DND-41 (cell line): Measurements from ENCODE around the gene TOM1L1.

Experiments
- ATAC-seq: fragments of 200-7000 bp; cut with Tn5 transposase; 3 replicates; pipeline ENCODE4 v1.9.1; 2021; ENCODE audit warnings: low read depth; ENCODE audit not compliant: insufficient read depth
- DNase-seq: peaks from one replicate; pipeline ENCODE4 v3.0.0-alpha.2; 2020
- H2AFZ ChIP-seq: 2 replicates; pipeline ENCODE4 v1.6.0; 2012; ENCODE audit warnings: low read depth, low read length
- H3K27ac ChIP-seq: 2 replicates; pipeline ENCODE4 v1.5.1; 2012; ENCODE audit warnings: low read length, inconsistent platforms
- H3K27me3 ChIP-seq: fragments of 200-600 bp; sonication (generic); 2 replicates; pipeline ENCODE4 v1.6.0; 2012; ENCODE audit warnings: low read length, mild to moderate bottlenecking, inconsistent platforms; ENCODE audit not compliant: insufficient read depth, poor library complexity
- H3K36me3 ChIP-seq: 2 replicates; pipeline ENCODE4 v1.5.1; 2012; ENCODE audit warnings: low read length, inconsistent platforms; ENCODE audit not compliant: insufficient read depth
- H3K4me1 ChIP-seq: 2 replicates; pipeline ENCODE4 v1.5.1; 2012; ENCODE audit warnings: mild to moderate bottlenecking, low read length; ENCODE audit not compliant: insufficient read depth
- H3K4me2 ChIP-seq: 2 replicates; pipeline ENCODE4 v1.6.0; 2012; ENCODE audit warnings: mild to moderate bottlenecking, moderate library complexity, low read length, inconsistent platforms; ENCODE audit not compliant: insufficient read depth
- H3K4me3 ChIP-seq, 2 experiments: fragments of 200-600 bp in 1 of 2; shearing (Covaris generic) in 1 of 2; 2 replicates each; pipeline ENCODE4 v1.5.1; 2012 to 2016; ENCODE audit warnings: inconsistent platforms in 2 of 2, low read length in 2 of 2, mild to moderate bottlenecking in 2 of 2, low read depth in 1 of 2, moderate library complexity in 1 of 2
- H3K79me2 ChIP-seq: 2 replicates; pipeline ENCODE4 v1.6.0; 2012; ENCODE audit warnings: low read length, inconsistent platforms; ENCODE audit not compliant: insufficient read depth
- H3K9ac ChIP-seq: 2 replicates; pipeline ENCODE4 v1.6.0; 2012; ENCODE audit warnings: low read depth, mild to moderate bottlenecking, inconsistent platforms, low read length, moderate library complexity
- H3K9me3 ChIP-seq: 2 replicates; pipeline ENCODE4 v1.5.1; 2012; ENCODE audit warnings: low read length, moderate library complexity, mild to moderate bottlenecking, inconsistent platforms; ENCODE audit not compliant: insufficient read depth, severe bottlenecking
- H4K20me1 ChIP-seq: 2 replicates; pipeline ENCODE4 v1.6.0; 2012; ENCODE audit warnings: low read length; ENCODE audit not compliant: insufficient read depth
- EZH2 ChIP-seq: IDR thresholded peaks from 3 replicates; pipeline ENCODE4 v1.6.1; 2012; ENCODE audit warnings: borderline replicate concordance, low read depth, mild to moderate bottlenecking, moderate library complexity, low read length, inconsistent platforms; ENCODE audit not compliant: severe bottlenecking
- TF ChIP-seq, protein P1 (sequence below): IDR thresholded peaks from 2 replicates; pipeline ENCODE4 v1.5.1; 2012; ENCODE audit warnings: borderline replicate concordance, low read length, moderate library complexity, mild to moderate bottlenecking; ENCODE audit not compliant: poor library complexity, severe bottlenecking; ENCODE audit errors: extremely low read depth

The TOM1L1 gene

DNA sequence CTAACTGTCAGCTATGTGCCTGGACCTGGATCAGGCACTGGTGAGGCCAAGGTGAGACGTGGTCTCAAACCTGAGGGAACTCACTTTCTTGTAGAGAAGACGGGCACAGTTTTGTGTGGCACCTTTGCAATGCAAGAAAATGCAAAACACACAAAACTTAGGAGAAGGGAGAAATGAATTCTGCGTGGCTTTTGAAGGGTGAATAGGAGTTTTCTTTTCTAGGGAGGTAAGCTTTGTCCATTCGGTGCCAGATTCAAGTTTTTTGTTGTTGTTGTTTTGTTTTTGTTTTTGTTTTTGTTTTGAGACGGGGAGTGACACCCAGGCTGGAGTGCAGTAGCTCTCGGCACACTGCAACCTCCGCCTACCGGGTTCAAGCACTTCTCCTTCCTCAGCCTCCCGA, 1.4 kb downstream of the TOM1L1 start:
- H3K9ac ChIP-seq = no peak overlapping the region
- ATAC-seq (no peak), DNase-seq (no peak)
- no peak overlapping the region for H3K4me3 ChIP-seq
- H3K27ac ChIP-seq = no peak overlapping the region
- no peak overlapping the region for H2AFZ ChIP-seq
- no peaks in the 10 kb centered on the region for H3K36me3 ChIP-seq
- no peaks in the 10 kb centered on the region for H3K4me1 ChIP-seq
- no peaks in the 10 kb centered on the region for H3K27me3 ChIP-seq
- H3K4me2 ChIP-seq = no peak overlapping the region
- H3K9me3 ChIP-seq = no peaks in the 10 kb centered on the region
- H4K20me1 ChIP-seq = no peaks in the 10 kb centered on the region
- TF ChIP-seq EZH2 = no peak
- TF ChIP-seq, protein P1, sequence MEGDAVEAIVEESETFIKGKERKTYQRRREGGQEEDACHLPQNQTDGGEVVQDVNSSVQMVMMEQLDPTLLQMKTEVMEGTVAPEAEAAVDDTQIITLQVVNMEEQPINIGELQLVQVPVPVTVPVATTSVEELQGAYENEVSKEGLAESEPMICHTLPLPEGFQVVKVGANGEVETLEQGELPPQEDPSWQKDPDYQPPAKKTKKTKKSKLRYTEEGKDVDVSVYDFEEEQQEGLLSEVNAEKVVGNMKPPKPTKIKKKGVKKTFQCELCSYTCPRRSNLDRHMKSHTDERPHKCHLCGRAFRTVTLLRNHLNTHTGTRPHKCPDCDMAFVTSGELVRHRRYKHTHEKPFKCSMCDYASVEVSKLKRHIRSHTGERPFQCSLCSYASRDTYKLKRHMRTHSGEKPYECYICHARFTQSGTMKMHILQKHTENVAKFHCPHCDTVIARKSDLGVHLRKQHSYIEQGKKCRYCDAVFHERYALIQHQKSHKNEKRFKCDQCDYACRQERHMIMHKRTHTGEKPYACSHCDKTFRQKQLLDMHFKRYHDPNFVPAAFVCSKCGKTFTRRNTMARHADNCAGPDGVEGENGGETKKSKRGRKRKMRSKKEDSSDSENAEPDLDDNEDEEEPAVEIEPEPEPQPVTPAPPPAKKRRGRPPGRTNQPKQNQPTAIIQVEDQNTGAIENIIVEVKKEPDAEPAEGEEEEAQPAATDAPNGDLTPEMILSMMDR = no peak
- H3K79me2 ChIP-seq = no peaks in the 10 kb centered on the region

DNA sequence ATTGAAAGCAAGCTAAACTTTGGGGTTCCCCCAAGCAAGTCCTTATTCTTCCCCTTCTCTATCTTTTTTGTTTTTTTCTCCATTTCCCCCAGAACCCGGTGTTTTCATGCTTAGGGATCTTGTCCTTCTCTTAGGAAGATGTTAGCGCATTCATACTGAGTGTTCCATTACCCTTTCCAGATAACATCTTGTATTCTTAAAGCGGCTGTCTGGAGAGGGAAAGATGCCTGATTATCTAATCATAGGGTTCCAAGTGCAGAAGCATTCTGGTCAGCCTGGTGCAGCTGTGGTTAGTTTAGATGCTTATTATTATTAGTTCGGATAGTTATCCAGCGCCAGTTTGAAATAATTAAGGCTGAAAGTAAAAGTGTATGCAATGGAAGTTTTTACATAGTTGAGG, 2.0 kb downstream of the TOM1L1 start:
- Histone ChIP-seq H3K9ac (no peak overlapping the region), H3K4me1 (no peaks in the 10 kb centered on the region), H4K20me1 (no peaks in the 10 kb centered on the region), H3K4me3 (no peak overlapping the region), H2AFZ (no peak overlapping the region), H3K9me3 (no peaks in the 10 kb centered on the region), H3K79me2 (no peaks in the 10 kb centered on the region), H3K36me3 (no peaks in the 10 kb centered on the region), H3K27ac (no peak overlapping the region), H3K4me2 (no peak overlapping the region), H3K27me3 (no peaks in the 10 kb centered on the region)
- DNase-seq (no peak), ATAC-seq (no peak)
- TF ChIP-seq, protein P1 = no peak
- TF ChIP-seq EZH2 = no peak

DNA sequence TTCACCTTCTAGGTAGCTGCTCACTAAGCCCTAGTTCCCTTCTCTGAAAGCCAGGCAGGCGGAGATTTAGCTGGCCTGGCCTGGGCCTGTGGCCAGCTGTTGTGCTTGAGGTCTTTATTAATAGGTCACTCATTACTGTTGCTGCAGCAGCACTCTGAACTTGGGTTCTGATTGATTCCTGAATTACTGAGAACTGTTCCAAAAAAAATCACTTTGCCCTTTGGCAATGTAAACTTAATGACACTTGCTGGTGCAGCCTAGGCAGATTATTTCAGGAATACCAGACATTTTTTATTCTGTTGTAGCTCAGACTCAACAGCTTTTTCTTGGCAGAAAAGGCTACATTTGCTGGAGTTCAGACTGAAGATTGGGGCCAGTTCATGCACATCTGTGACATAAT, 2.7 kb downstream of the TOM1L1 start:
- H3K36me3 ChIP-seq = no peaks in the 10 kb centered on the region
- H2AFZ ChIP-seq = no peak overlapping the region
- no peaks in the 10 kb centered on the region for H3K9me3 ChIP-seq
- ATAC-seq = no peak
- no peaks in the 10 kb centered on the region for H3K27me3 ChIP-seq
- H3K27ac ChIP-seq = no peak overlapping the region
- TF ChIP-seq, protein P1 = no peak
- TF ChIP-seq EZH2 = no peak
- no peaks in the 10 kb centered on the region for H3K4me1 ChIP-seq
- no peak overlapping the region for H3K9ac ChIP-seq
- no peaks in the 10 kb centered on the region for H4K20me1 ChIP-seq
- DNase-seq = no peak
- H3K4me2 ChIP-seq = no peak overlapping the region
- H3K79me2 ChIP-seq = no peaks in the 10 kb centered on the region
- H3K4me3 ChIP-seq = no peak overlapping the region

DNA sequence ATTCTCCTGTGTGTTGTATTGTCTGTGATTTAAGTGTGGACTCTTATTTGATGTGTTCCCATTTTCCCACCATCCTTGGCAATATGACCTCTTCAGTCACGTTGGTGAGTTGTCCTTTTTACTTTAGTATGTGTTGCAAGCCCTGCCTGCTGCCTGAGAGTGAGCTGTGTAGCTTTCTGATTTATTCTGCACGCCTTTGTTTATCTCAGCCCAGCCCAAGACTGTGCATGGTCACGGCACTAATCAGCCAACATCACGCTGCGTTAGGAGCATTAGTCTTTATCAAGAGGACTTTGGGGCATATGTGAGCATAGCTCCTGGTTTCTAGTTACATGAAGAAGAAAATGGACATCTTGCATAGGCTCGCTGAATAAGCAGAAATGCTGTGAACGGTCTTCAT, 6.0 kb downstream of the TOM1L1 start:
- H3K79me2 ChIP-seq = no peaks in the 10 kb centered on the region
- H3K4me2 ChIP-seq = no peak overlapping the region
- no peak overlapping the region for H3K27ac ChIP-seq
- no peaks in the 10 kb centered on the region for H3K9me3 ChIP-seq
- no peaks in the 10 kb centered on the region for H3K36me3 ChIP-seq
- no peak for TF ChIP-seq EZH2
- TF ChIP-seq, protein P1 = no peak
- ATAC-seq = no peak
- no peak for DNase-seq
- no peak overlapping the region for H3K4me3 ChIP-seq
- H4K20me1 ChIP-seq = no peaks in the 10 kb centered on the region
- H3K27me3 ChIP-seq = no peaks in the 10 kb centered on the region
- H2AFZ ChIP-seq = no peak overlapping the region
- no peaks in the 10 kb centered on the region for H3K4me1 ChIP-seq
- H3K9ac ChIP-seq = no peak overlapping the region
